ENCODE results near the gene RPL14.

RPL14 gene

DNA sequence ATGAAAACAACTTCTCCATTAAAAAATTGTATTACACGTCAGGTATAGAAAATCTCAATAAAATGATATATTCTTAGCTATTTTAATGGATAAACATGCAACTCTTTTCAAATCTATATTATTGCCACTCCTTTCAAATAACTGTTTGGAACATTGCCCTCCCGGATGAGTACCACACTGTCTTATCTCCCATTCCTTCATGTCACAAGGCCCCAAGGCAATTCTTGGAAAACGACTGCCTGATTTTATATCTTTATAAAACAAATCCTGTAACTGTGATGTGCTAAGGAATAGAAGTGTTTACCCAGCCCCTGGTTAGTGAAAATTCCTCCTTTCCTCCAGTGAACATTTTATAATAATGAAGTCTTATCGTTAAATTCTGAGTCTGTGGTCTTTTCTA is 13.6 kb downstream of the RPL14 start:
- TF ChIP-seq, protein P1, sequence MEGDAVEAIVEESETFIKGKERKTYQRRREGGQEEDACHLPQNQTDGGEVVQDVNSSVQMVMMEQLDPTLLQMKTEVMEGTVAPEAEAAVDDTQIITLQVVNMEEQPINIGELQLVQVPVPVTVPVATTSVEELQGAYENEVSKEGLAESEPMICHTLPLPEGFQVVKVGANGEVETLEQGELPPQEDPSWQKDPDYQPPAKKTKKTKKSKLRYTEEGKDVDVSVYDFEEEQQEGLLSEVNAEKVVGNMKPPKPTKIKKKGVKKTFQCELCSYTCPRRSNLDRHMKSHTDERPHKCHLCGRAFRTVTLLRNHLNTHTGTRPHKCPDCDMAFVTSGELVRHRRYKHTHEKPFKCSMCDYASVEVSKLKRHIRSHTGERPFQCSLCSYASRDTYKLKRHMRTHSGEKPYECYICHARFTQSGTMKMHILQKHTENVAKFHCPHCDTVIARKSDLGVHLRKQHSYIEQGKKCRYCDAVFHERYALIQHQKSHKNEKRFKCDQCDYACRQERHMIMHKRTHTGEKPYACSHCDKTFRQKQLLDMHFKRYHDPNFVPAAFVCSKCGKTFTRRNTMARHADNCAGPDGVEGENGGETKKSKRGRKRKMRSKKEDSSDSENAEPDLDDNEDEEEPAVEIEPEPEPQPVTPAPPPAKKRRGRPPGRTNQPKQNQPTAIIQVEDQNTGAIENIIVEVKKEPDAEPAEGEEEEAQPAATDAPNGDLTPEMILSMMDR (IDR thresholded peaks at IDR 0.05; ENCODE audit: extremely low read depth, insufficient read depth, missing control alignments): no peak
- in situ Hi-C loops (cut with MboI; ENCODE audit: low pct_unique_long_range_greater_than_20kb, low sequenced_read_pairs, unreplicated experiment): no loop called here
- no peak for DNase-seq (ENCODE audit: low spot score)

DNA sequence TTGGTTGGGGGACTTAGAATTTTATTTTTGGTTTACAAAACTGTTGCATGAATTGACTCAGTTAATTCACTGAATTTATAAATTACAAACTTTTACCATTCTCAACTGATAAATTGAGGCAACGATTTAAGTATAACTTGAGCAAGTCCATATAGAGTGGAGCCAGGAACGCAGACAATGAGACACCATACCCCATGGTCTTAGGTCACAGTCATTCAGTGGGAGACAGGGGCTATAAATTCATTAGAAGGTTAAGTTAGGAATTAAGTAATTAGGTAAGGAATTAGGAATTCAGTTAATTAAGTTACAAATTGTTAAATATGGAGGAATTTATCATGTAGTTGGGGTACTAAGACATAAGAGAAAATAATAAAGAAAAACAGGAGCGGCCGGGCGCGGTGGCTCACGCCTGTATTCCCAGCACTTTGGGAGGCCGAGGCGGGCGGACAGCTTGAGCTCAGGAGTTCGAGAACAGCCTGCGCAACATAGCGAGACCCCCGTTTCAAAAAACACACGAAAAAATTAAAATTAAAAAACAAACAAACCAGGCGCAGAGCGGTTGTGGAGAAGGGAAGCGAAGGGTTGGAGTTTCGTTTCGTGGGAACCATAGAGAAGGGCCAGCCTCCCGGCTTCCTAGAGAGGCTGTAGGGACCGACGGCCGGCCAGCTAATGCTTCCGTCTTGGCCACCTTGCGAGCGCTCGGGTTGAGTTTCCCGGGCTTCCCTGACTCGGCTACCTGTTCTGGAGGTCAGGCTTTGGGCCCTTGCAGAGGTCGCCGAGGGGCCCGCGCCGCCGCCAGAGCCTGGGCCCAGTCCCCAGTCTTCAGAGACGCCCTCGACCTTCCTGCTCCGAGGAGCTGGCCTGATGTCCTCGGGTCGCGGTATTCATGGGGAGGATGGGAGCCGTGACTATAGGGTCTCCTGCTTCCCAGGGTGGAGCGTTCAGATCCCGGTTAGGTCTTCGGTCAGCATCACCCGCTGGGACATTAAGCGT is 19.6 kb downstream of the RPL14 start, which contains the start of gene ZNF619:
Gene ZNF619, plus strand, starts transcription at position 645 of the 993 bp plus-strand sequence. CDS start 858 bp downstream, outside the sequence.
- DNase-seq (ENCODE audit: low spot score): peak; percentile 71
- in situ Hi-C loops (cut with MboI; ENCODE audit: low pct_unique_long_range_greater_than_20kb, low sequenced_read_pairs, unreplicated experiment): no loop called here
- TF ChIP-seq, protein P1 (IDR thresholded peaks at IDR 0.05; ENCODE audit: extremely low read depth, insufficient read depth, missing control alignments): no peak

DNA sequence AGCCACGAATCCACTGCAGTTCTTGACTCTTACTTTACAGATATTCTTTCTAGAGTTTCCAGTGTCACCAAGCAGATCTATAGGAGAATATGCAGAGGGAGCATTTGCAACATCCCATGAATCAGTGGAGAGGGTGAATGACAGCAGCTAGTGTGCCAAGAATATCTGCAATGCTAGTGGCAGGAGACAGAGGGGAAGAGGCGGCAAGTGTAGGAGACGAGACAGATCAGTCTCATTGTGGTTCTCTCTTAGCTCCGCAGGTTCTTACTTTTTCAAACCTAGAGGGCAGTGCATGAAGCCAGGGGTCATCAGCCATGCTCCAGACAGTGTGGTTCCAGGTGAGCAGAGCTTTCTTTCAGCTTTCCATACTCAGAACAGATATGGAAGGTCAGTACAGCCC is 20.5 kb downstream of the RPL14 start:
- TF ChIP-seq, protein P1 (IDR thresholded peaks at IDR 0.05; ENCODE audit: extremely low read depth, insufficient read depth, missing control alignments): no peak
- in situ Hi-C loops (cut with MboI; ENCODE audit: low pct_unique_long_range_greater_than_20kb, low sequenced_read_pairs, unreplicated experiment): no loop called here
- no peak for DNase-seq (ENCODE audit: low spot score)

DNA sequence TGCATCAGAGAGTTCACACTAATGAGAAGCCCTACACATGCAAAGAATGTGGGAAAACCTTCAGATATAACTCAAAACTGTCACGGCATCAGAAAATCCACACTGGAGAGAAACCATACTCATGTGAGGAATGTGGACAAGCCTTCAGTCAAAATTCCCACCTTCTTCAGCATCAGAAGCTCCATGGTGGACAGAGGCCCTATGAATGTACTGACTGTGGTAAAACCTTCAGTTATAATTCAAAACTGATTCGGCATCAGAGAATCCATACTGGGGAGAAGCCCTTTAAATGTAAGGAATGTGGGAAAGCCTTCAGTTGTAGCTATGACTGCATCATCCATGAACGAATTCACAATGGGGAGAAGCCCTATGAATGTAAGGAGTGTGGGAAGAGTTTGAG is 30.0 kb downstream of the RPL14 start:
- no peak for DNase-seq (ENCODE audit: low spot score)
- TF ChIP-seq, protein P1 (IDR thresholded peaks at IDR 0.05; ENCODE audit: extremely low read depth, insufficient read depth, missing control alignments): no peak
- in situ Hi-C loops (cut with MboI; ENCODE audit: low pct_unique_long_range_greater_than_20kb, low sequenced_read_pairs, unreplicated experiment): no loop called here

DNA sequence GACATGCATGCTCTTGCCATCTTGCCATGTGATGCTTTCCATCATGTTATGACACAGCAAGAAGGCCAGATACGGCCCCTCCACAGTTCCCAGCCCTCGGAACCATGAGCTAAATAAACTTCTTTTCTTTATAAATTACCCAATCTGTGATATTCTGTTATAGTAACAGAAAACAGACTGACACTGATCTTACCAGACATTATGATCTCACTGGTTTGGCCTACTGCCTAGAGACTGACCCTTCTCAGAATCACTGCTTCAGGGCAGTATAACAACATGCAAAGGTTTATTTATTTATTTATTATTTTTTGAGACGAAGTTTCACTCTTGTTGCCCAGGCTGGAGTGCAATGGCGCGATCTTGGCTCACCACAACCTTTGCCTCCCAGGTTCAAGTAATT is 33.8 kb downstream of the RPL14 start:
- TF ChIP-seq, protein P1 (IDR thresholded peaks at IDR 0.05; ENCODE audit: extremely low read depth, insufficient read depth, missing control alignments): no peak
- in situ Hi-C loops (cut with MboI; ENCODE audit: low pct_unique_long_range_greater_than_20kb, low sequenced_read_pairs, unreplicated experiment): no loop called here
- no peak for DNase-seq (ENCODE audit: low spot score)

DNA sequence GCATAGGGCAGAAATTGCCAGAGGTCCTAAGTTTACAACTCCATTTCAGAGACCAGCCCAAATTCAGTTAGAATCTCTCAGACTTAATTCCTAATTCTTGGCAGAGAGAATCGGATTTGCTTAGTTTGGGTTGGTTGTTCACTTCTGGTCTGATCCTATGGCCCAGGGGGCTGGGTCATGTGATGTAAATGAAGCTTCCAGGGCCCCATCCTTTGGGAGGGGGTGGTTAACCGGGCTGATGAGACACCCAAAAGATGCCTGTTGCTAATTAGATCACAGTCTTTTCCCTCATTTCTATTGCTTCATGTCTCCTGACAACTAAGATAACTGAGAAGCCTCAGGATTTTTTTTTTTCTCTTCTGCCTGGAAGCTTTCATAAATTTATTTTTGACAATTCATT is 37.6 kb downstream of the RPL14 start:
- in situ Hi-C loops (cut with MboI; ENCODE audit: low pct_unique_long_range_greater_than_20kb, low sequenced_read_pairs, unreplicated experiment): no loop called here
- no peak for DNase-seq (ENCODE audit: low spot score)

More for the DNA sequence above, 37.6 kb downstream of the RPL14 start:
- TF ChIP-seq, protein P1 (IDR thresholded peaks at IDR 0.05; ENCODE audit: extremely low read depth, insufficient read depth, missing control alignments): no peak
